HG03565 (cell line): Measurements from ENCODE around the gene TPK1.

Experiments
- ATAC-seq: cut with Tn5 transposase; IDR thresholded peaks from one replicate; pipeline ENCODE4 v1.9.1; 2021; ENCODE audit warnings: mild to moderate bottlenecking, moderate library complexity; ENCODE audit not compliant: unreplicated experiment

TPK1 gene

GRCh38 chr7:144835652-144836544, at the start of gene TPK1:
Gene TPK1 (minus strand): TSS chr7:144836053. CDS start chr7:144835602, 451 bp downstream.
- peak; percentile 88 for ATAC-seq

GRCh38 chr7:144885478-144885877, 49.6 kb upstream of the TPK1 start:
- no peak for ATAC-seq

- no peak for ATAC-seq
Measured at GRCh38 chr7:144884896-144885295, 49.0 kb upstream of the TPK1 start.

- no peak for ATAC-seq
Measured at GRCh38 chr7:144873316-144873845, 37.5 kb upstream of the TPK1 start.

GRCh38 chr7:144869082-144869481, 33.2 kb upstream of the TPK1 start:
- ATAC-seq: no peak

DNA sequence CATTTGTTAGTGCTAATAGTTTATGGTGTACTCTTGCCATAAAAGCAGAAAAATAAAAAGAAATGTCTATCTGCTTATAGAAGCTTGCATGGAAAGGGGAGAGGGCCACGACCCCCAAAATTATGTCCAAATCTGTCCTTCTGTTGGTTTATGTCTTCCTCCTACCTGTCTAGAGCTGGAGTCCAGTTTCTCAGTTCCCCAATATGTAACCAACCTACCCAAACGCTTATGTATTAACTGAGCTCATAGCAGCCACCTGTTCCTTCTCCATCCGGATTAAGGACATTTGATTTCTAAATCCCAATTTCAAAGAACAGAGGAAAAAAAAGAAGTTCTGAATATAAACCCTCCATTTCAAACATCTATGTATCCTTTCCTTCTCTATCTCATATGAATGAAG, 30.3 kb upstream of the TPK1 start:
- no peak for ATAC-seq

- no peak for ATAC-seq
Measured at GRCh38 chr7:144863320-144863647, 27.4 kb upstream of the TPK1 start.

GRCh38 chr7:144862612-144863319, 26.9 kb upstream of the TPK1 start:
- no peak for ATAC-seq

DNA sequence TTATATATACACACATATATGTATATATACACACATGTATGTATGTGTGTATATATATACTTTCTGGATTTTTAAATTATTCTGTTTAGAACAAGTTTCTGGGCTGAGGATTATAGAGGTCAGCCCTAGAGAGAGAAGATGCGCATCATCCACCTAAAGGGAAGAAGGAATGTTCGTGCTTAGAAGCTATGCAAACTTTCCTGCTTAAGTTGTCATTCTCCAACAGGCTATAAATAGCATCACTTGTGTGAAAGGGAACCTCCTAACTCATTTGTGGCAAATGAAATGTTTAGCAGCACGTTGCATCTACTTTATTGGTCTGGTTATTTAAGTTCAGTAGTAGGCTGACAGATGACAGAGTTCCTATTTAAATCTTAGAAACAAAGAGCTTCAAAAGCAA, 23.9 kb upstream of the TPK1 start:
- no peak for ATAC-seq

- no peak for ATAC-seq
Measured at GRCh38 chr7:144857463-144857862, 21.6 kb upstream of the TPK1 start.

GRCh38 chr7:144854839-144855424, 19.1 kb upstream of the TPK1 start:
- ATAC-seq: no peak

DNA sequence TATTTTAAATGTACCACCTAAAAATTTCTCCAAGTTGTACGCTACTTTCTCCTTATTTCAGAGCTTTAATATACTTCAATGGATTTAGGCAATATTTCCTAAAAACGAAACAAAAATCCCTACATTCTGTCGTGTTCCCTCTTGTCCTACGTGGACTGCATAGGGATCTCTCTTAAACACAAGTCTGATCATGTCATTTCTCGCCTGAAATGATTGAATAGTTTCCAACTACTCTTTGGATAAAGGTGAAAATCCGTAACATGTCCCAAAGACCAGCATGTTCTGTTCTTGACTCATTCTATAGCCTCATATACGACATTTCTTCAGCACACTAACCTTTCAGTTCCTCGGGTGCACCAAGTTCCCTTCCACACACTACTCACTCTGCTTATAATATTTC, 17.7 kb upstream of the TPK1 start:
- ATAC-seq: no peak

GRCh38 chr7:144848078-144848477, 12.2 kb upstream of the TPK1 start:
- no peak for ATAC-seq

DNA sequence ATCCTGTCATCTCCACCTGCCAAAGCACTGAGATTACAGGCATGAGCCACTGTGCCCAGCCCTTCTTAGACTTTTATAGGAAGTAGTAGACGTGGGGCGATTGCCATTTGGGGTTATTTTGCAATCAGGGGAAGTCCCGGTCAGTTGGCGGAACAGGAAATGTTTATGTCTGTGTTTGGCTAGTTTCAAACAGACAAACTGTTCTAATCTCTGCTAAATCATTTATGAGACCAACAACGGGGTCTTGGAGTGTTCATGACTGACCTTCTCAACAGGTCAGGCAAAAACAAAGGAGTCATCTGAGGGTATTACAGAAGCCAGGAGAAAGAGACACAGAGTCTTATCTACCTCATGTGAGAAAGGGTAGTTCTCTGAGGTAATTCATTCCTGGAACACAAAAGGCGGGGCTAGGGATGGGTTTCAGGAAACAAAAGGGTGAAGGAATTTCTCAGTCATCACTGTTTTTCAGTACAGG, 6.6 kb upstream of the TPK1 start:
- ATAC-seq: peak; percentile 83

DNA sequence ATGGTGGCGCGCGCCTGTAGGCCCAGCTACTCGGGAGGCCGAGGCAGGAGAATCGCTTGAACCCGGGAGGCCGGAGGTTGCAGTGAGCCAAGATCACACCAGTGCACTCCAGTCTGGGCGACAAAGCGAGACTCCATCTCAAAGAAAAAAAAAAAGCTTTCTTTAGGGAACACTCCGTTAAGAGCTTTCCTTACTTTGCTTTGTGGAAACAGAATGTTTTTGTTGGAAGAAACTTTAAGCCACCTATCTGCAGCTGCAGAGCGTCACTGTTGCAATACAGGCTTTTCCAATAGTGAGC, 641 bp upstream of the TPK1 start:
- no peak for ATAC-seq

GRCh38 chr7:144835155-144835611, 670 bp downstream of the TPK1 start:
- peak; percentile 13 for ATAC-seq

DNA sequence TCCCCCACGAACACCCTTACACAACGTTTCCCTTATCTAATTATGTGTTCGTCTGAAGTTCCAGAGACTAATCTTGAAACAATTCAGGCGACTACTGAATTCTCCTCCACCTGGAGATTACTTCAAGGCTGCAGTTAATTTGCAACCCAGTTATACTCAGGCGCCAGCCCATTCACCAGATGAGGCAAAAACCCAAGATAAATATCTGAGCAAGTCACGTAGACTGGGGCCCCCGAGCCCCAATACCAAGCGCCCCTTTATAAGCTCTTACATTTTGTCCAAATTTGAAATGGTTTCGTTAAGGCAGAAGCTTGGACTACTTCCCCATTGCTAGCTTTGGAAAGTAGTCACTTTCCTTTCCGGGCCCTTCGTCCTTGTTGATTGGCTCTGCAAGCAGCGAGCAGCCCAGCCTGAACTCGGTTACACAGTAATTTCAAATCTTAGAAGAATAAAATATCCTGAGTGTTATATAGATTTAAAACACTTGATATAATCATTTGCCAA, 1.2 kb downstream of the TPK1 start:
- peak; percentile 24 for ATAC-seq

GRCh38 chr7:144830811-144831210, 5.0 kb downstream of the TPK1 start:
- ATAC-seq: no peak

- ATAC-seq: no peak
Measured at GRCh38 chr7:144830024-144830785, 5.6 kb downstream of the TPK1 start.

- no peak for ATAC-seq
Measured at GRCh38 chr7:144827621-144828020, 8.2 kb downstream of the TPK1 start.

DNA sequence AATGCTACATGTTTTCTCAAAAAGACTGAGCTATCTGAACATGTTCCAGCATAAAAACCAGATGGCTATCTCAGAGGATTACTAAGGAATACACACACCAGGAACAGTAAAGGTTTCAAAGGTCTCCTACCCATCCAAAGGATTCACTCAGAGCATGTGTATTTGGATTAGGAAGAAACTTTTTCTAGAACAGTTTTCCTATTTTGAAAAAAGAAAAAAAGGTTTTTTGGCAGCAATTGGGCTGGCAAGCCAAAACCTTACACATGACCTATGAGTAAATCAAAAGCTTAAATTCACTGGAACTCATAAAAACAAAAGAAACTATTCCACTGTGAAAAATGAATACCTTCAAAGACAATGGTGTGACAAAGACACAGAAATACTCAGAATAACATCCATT, 9.6 kb downstream of the TPK1 start:
- ATAC-seq: no peak
